ENCODE data around the gene PLEKHA5. TPM values are rescaled to one million over a fixed set of nuclear protein-coding genes. Genes with fewer than 3 reads are reported as not detected.
"Not testable (repeated sequence)": the region's sequence is repeated elsewhere in the genome, so short reads cannot be mapped to it uniquely, and the experiment has no call there.

Gene PLEKHA5
- total RNA-seq, 1 donor from 2014 or later: 11.7 TPM

GRCh38 chr12:19166956-19167355 is 37.4 kb downstream of the PLEKHA5 start:
- DNase-seq (ENCODE audit: extremely low read depth, low read depth, low spot score): no peak

- DNase-seq (ENCODE audit: extremely low read depth, low read depth, low spot score): no peak
Measured at GRCh38 chr12:19167708-19168107, 38.2 kb downstream of the PLEKHA5 start.

- DNase-seq (ENCODE audit: extremely low read depth, low read depth, low spot score): no peak
Measured at GRCh38 chr12:19168644-19169043, 39.1 kb downstream of the PLEKHA5 start.

- no peak for DNase-seq (ENCODE audit: extremely low read depth, low read depth, low spot score)
Measured at GRCh38 chr12:19169222-19169621, 39.7 kb downstream of the PLEKHA5 start.

- DNase-seq (ENCODE audit: extremely low read depth, low read depth, low spot score): not testable (repeated sequence)
Measured at GRCh38 chr12:19170286-19170685, 40.8 kb downstream of the PLEKHA5 start.

GRCh38 chr12:19171731-19172130 is 42.2 kb downstream of the PLEKHA5 start:
- DNase-seq (ENCODE audit: extremely low read depth, low read depth, low spot score): no peak

- DNase-seq (ENCODE audit: extremely low read depth, low read depth, low spot score): no peak
Measured at GRCh38 chr12:19177754-19178153, 48.2 kb downstream of the PLEKHA5 start.

- DNase-seq (ENCODE audit: extremely low read depth, low read depth, low spot score): no peak
Measured at GRCh38 chr12:19179986-19180385, 50.5 kb downstream of the PLEKHA5 start.

- DNase-seq (ENCODE audit: extremely low read depth, low read depth, low spot score): no peak
Measured at GRCh38 chr12:19181666-19182426, 52.3 kb downstream of the PLEKHA5 start.

- DNase-seq (ENCODE audit: extremely low read depth, low read depth, low spot score): no peak
Measured at GRCh38 chr12:19183121-19183838, 53.7 kb downstream of the PLEKHA5 start.

GRCh38 chr12:19185262-19185929 is 55.9 kb downstream of the PLEKHA5 start:
- DNase-seq (ENCODE audit: extremely low read depth, low read depth, low spot score): no peak

- DNase-seq (ENCODE audit: extremely low read depth, low read depth, low spot score): peak; percentile 33
Measured at GRCh38 chr12:19186722-19187661, 57.5 kb downstream of the PLEKHA5 start.

- no peak for DNase-seq (ENCODE audit: extremely low read depth, low read depth, low spot score)
Measured at GRCh38 chr12:19189522-19189921, 60.0 kb downstream of the PLEKHA5 start.

GRCh38 chr12:19190292-19191031 is 60.9 kb downstream of the PLEKHA5 start:
- no peak for DNase-seq (ENCODE audit: extremely low read depth, low read depth, low spot score)

GRCh38 chr12:19191089-19191488 is 61.6 kb downstream of the PLEKHA5 start:
- no peak for DNase-seq (ENCODE audit: extremely low read depth, low read depth, low spot score)

- no peak for DNase-seq (ENCODE audit: extremely low read depth, low read depth, low spot score)
Measured at GRCh38 chr12:19191563-19191962, 62.0 kb downstream of the PLEKHA5 start.

GRCh38 chr12:19192710-19193109 is 63.2 kb downstream of the PLEKHA5 start:
- no peak for DNase-seq (ENCODE audit: extremely low read depth, low read depth, low spot score)

- DNase-seq (ENCODE audit: extremely low read depth, low read depth, low spot score): no peak
Measured at GRCh38 chr12:19194963-19195362, 65.4 kb downstream of the PLEKHA5 start.

- DNase-seq (ENCODE audit: extremely low read depth, low read depth, low spot score): no peak
Measured at GRCh38 chr12:19196959-19197630, 67.6 kb downstream of the PLEKHA5 start.

Measured in glomerular endothelial cell (primary cell).